Left ventricle myocardium inferior (tissue), 1 donor: Measurements from ENCODE around the gene MSH4. TPM values are rescaled to one million over a fixed set of nuclear protein-coding genes. Genes with fewer than 3 reads are reported as not detected.

ENCODE experiments used
- DNase-seq: peaks from one replicate; pipeline ENCODE4 v3.0.0-alpha.2; 2020
- H3K27ac ChIP-seq: fragments of 200-600 bp; replicated peaks from 2 replicates; pipeline ENCODE4 v1.8.0; 2021
- H3K27me3 ChIP-seq: fragments of 200-600 bp; 2 replicates; pipeline ENCODE4 v1.8.0; 2021; ENCODE audit warnings: low read depth
- H3K36me3 ChIP-seq: fragments of 200-600 bp; 2 replicates; pipeline ENCODE4 v1.8.0; 2021
- H3K4me1 ChIP-seq: fragments of 200-600 bp; 2 replicates; pipeline ENCODE4 v1.8.0; 2021
- H3K4me3 ChIP-seq: fragments of 200-600 bp; 2 replicates; pipeline ENCODE4 v1.8.0; 2021; ENCODE audit warnings: mild to moderate bottlenecking, moderate library complexity
- H3K9me3 ChIP-seq: fragments of 200-600 bp; replicated peaks from 2 replicates; pipeline ENCODE4 v1.8.0; 2021
- CTCF ChIP-seq: fragments of 200-600 bp; IDR thresholded peaks from 2 replicates; pipeline ENCODE4 v1.8.0; 2021; ENCODE audit warnings: antibody characterized with exemption, mild to moderate bottlenecking, borderline replicate concordance
- intact Hi-C: fragments of 100-400 bp; cut with micrococcal nuclease; formaldehyde crosslinking; loops from one replicate; pipeline ENCODE4 v1.11.0; 2022
- total RNA-seq: library from RNA; stranded (reverse); fragmentation: NEBNext Ultra II Directional; extraction: Animal tissue kit (Norgen Biotek cat#: 25700); gene quantifications from one replicate; pipeline ENCODE4 v1.2.1, GENCODE V29; 2021
- donor health status: DM: no; HTN: yes; CAD: no; lungs with severe emphysema.

The MSH4 gene
- total RNA-seq, 1 donor from 2014 or later: 0.25 TPM

- intact Hi-C loops: no loop called here
- H3K27me3 ChIP-seq: no peaks in the 10 kb centered on the region
- H3K27ac ChIP-seq: no peak overlapping the region
- no peak for TF ChIP-seq CTCF
- no peak for DNase-seq
- no peaks in the 10 kb centered on the region for H3K4me1 ChIP-seq
- H3K9me3 ChIP-seq: peaks cover 25% of the 10 kb centered on the region
- H3K4me3 ChIP-seq: no peak overlapping the region
- no peaks in the 10 kb centered on the region for H3K36me3 ChIP-seq
These were observed 41.4 kb downstream of the MSH4 start for GRCh38 chr1:75838079-75838478.

GRCh38 chr1:75841421-75841820 lies 44.7 kb downstream of the MSH4 start:
- TF ChIP-seq CTCF: no peak
- Histone ChIP-seq H3K4me1 (no peaks in the 10 kb centered on the region), H3K36me3 (no peaks in the 10 kb centered on the region), H3K4me3 (no peak overlapping the region), H3K27ac (no peak overlapping the region), H3K27me3 (no peaks in the 10 kb centered on the region), H3K9me3 (no peaks in the 10 kb centered on the region)
- intact Hi-C loops: no loop called here
- no peak for DNase-seq

- no peak for DNase-seq
These were observed 48.9 kb downstream of the MSH4 start for GRCh38 chr1:75845576-75845975.

GRCh38 chr1:75855010-75855409 lies 58.3 kb downstream of the MSH4 start:
- Histone ChIP-seq H3K36me3 (no peaks in the 10 kb centered on the region), H3K4me1 (no peaks in the 10 kb centered on the region), H3K4me3 (no peak overlapping the region), H3K27me3 (no peaks in the 10 kb centered on the region), H3K9me3 (no peaks in the 10 kb centered on the region), H3K27ac (no peak overlapping the region)
- no peak for TF ChIP-seq CTCF
- DNase-seq: no peak
- intact Hi-C loops: no loop called here

More at GRCh38 chr1:75845576-75845975, 48.9 kb downstream of the MSH4 start:
- Histone ChIP-seq H3K36me3 (no peaks in the 10 kb centered on the region), H3K4me1 (no peaks in the 10 kb centered on the region), H3K9me3 (no peaks in the 10 kb centered on the region), H3K27me3 (no peaks in the 10 kb centered on the region), H3K27ac (no peak overlapping the region), H3K4me3 (no peak overlapping the region)
- TF ChIP-seq CTCF: no peak
- intact Hi-C loops: no loop called here

- H3K36me3 ChIP-seq: no peaks in the 10 kb centered on the region
- H3K4me3 ChIP-seq: no peak overlapping the region
- intact Hi-C loops: no loop called here
- no peaks in the 10 kb centered on the region for H3K9me3 ChIP-seq
- H3K27ac ChIP-seq: no peak overlapping the region
- no peaks in the 10 kb centered on the region for H3K4me1 ChIP-seq
- H3K27me3 ChIP-seq: no peaks in the 10 kb centered on the region
- no peak for TF ChIP-seq CTCF
- DNase-seq: no peak
These were observed 59.1 kb downstream of the MSH4 start for GRCh38 chr1:75855734-75856133.

- no peaks in the 10 kb centered on the region for H3K27me3 ChIP-seq
- no peaks in the 10 kb centered on the region for H3K36me3 ChIP-seq
- no peaks in the 10 kb centered on the region for H3K4me1 ChIP-seq
- H3K4me3 ChIP-seq: no peak overlapping the region
- no peak for DNase-seq
- intact Hi-C loops: no loop called here
- H3K27ac ChIP-seq: no peak overlapping the region
- TF ChIP-seq CTCF: no peak
- H3K9me3 ChIP-seq: no peaks in the 10 kb centered on the region
These were observed 65.1 kb downstream of the MSH4 start for GRCh38 chr1:75861831-75862230.
